ENCODE data around the gene ACTN4.

DNA sequence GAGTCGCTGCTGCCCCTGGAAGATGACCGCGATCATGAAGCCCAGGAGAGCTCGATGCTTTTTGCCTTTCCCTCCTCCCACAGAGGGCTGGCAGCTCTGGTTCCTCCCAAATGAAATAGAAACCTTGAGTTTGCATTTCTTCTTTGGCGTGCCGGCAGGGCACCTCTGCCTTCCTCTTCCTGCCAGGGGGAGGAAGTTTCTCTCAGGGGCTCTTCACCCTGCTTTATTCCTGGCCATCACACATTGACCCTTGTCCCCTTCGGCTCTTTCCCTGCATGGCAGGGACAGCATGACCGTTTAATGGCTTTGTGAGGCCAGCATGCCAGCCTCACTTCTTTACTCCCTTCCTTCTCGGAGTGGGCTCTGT lies 47.9 kb downstream of the ACTN4 start:
- TF ChIP-seq CTCF (IDR thresholded peaks at IDR 0.05), result no peak
- no peak for TF ChIP-seq SMAD3 (CRISPR knock-in tag; IDR thresholded peaks at IDR 0.05; ENCODE audit: borderline replicate concordance)
